ENCODE data around the gene POLR1A. TPM values are rescaled to one million over a fixed set of nuclear protein-coding genes. Genes with fewer than 3 reads are reported as not detected.

POLR1A gene
- polyA plus RNA-seq, 3 donors = 18.8 to 24.3 (median 24.0) TPM

- no peak for DNase-seq
Measured at GRCh38 chr2:85983766-85984165, 121.9 kb downstream of the POLR1A start.

DNA sequence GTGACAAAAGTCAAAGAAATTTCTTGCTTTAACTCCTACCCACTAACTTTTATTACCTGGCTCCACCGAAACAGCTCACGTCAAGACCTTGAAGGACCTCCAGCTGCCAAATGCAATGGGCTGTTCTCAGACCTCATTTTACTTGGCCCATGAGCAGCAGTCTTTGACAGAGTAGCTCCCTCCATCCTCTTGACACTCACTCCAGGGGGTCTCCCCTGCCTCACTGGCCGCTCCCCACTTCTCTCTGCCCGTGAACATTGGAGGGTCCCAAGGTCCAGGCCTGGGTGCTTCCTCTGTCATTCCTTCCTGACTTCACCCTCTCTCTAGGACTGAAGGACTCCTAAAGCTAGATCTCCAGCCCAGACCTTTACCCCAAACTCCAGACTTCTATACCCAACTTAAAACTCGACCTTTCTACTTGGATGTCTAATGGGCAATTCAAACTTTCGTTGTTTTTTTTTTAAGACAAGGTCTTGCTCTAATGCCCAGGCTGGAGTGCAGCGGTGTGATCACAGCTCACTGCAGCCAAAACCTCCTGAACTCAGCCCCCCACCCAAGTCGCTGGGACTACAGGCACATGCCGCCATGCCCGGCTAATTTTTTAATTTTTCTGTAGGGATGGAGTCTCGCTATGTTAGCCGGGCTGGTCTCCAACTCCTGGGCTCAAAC lies 124.0 kb downstream of the POLR1A start:
- DNase-seq = no peak

- DNase-seq = no peak
Measured at GRCh38 chr2:85978883-85979780, 126.6 kb downstream of the POLR1A start.

DNA sequence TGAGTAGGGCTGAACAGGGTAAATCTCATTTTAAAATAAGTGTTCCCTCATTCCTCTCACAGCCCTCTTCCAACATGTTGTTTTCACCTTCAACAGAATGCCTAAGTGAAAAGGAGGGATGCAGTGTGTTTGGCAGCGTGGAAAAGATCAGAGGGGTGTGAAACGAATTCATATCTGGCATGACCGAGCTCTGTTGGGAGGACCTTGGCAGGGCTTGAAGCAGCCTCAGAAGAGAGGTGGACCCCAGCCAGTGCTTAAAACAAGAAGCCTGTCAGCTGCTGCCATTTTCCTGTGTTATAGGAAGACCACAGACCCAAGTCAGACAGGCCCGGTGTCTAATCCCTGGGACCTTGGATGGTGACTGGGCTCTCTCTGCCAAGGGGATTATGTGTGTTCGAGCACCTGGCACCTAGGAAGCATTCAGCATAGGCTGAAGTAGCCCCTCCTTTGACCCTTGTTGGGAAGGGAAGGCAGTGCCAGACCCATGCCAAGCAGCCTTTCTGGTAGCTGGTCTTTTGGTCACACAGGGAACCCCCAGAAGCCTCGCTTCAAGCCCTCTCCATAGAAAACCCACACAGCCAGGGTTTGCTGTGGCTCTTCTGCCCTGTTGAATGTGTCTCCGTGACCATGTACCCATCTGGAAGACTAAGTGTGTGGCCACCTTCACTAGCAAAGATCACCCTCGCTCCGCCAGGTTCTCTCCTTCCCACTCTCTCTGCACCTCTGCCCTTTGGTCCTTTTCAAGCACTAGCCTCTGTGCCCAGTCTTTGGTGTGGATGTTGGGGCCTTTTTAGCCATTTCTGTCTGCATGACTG lies 129.4 kb downstream of the POLR1A start:
- DNase-seq = no peak

- DNase-seq = no peak
Measured at GRCh38 chr2:85975581-85975980, 130.1 kb downstream of the POLR1A start.

- no peak for DNase-seq
Measured at GRCh38 chr2:85974390-85974789, 131.3 kb downstream of the POLR1A start.

DNA sequence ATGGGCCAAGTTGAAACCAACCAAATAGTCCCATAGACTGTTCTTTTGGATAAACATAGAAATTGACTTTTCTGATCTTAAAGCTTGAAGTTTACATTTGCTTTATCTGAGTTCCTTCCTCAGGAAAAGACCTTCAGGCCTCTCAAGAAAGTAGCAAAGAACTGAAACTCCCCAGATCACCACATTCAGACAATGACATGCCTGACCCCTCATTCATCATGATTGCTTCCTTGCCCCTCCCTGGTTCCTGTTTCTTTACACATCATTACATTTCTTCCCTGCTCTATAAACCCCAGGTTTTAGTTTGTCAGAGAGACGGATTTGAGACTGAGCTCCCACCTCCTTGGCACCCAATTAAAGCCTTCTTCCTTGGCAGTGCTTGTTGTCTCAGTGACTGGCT lies 133.3 kb downstream of the POLR1A start:
- DNase-seq = no peak

DNA sequence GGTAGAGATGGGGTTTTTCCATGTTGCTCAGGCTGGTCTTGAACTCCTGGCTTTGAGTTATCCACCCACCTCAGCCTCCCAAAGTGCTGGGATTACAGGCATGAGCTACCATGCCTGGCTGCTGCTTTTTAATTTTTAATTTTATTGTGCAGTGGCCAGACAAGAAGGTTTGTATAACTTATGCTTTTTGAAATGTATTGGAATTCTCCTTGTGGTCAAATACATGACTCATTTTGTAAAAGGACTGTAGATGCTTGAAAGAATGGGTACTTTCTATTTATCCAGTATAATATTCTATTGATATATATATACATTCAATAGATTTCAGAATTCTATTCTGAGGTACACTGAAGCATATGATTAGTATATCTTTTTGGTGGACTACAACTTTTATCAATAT lies 134.3 kb downstream of the POLR1A start:
- DNase-seq = no peak

Other genes with a start within 250 kb of the POLR1A start
- 10 to 100 TPM in 2 of 3 donors, 1 to 10 TPM in 1; 9.2 to 12.4 (median 11.1) TPM for gene ST3GAL5, start 216.9 kb downstream of the POLR1A start, polyA plus RNA-seq (ENCODE audit: insufficient read length in 3 of 3)
- 100 to 1,000 TPM; 113 to 145 (median 144) TPM for gene PTCD3, start 349 bp upstream of the POLR1A start, polyA plus RNA-seq (ENCODE audit: insufficient read length in 3 of 3)
- 100 to 1,000 TPM; 103 to 108 (median 107) TPM for gene IMMT, start 89.6 kb upstream of the POLR1A start, polyA plus RNA-seq (ENCODE audit: insufficient read length in 3 of 3)
- gene MRPL35, start 93.6 kb upstream of the POLR1A start, polyA plus RNA-seq (ENCODE audit: insufficient read length in 3 of 3) = 10 to 100 TPM; 43.1 to 49.5 (median 45.0) TPM
- 1 to 10 TPM; 2.7 to 3.5 (median 3.2) TPM for gene REEP1, start 231.7 kb upstream of the POLR1A start, polyA plus RNA-seq (ENCODE audit: insufficient read length in 3 of 3)

All from renal pelvis (tissue), 4 donors.